ENCODE measurements around the gene PKD2L1.
A peak's percentile ranks its signal among the peaks of the same experiment; 100 is the strongest.

The PKD2L1 gene

DNA sequence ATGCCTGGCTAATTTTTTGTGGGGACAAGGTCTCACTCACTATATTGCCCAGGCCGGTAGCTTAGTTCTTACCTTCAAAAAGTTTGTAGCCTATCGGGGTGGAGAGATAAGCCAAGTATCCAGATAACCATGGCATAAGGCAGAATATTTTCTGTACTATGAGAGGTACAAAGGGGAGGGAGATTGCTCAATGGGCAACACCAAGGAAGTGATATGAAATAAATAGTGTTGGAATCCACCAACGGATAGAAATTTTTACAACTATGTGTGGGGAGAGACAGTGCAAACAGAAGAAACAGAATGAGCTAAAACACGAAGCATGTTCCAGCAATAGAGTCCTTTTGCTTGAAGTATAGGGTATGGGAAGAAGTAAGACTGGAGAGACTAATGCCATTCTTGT, 25.1 kb upstream of the PKD2L1 start:
- no peak for DNase-seq

DNA sequence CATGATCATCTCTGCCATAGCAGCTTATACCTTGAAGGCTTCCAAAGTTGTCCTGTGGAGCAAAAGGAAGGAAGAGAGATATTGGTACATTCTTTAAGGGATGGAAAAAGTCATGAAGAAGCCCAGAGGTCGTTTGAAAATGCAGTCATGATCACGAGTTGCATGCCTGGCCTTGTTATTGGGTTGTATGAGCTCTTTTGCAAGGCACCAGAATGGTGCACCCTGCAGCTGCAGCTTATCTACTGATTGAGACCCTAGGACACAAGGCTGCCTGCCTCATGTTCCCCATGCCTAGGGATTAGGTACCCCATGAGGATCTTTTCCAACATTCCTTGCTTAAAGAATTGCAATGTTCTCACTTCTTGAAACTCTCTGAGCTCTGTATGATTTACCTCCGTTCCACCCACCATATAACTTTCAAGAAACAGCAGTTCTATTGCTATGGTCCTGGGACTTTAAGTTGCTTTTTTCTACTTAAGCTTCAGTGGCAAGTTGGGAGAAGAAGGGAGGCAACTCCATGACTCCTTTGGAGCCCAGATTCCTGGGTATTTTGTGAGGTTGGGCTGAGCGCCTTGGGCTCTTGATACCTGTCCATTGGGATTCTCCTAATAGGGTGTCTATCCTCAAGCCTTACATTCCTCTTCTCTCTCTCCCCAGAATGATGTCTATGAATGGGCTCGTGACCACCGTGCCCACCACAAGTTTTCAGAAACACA, 23.9 kb upstream of the PKD2L1 start:
- no peak for DNase-seq

DNA sequence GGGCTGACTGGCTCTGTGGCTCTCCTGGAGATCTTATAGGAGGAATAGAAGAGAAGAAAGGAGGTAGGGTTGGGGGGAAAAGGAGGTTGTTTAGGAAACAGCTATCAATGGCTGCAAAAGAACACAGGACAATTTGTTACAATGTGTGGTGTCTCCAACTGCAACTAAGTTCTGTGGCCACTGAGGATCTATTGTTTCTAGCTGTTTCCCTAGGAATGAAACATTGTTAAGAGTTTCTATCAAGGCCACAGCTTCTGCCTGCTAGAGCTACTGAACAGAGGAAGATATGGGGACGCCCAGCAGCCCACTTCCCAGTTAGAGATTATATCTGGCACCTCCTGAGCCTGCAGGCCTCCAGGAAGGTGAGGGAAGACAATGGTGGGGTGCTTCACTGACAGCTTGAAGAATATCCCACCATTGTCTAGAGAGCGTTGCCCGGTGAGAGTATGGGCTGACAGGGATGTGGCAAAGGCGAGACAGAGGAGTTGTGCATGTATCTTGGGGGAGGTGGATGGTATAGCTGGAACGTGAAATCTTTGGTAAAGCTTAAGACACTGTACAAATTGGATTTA, 21.0 kb upstream of the PKD2L1 start:
- no peak for DNase-seq

DNA sequence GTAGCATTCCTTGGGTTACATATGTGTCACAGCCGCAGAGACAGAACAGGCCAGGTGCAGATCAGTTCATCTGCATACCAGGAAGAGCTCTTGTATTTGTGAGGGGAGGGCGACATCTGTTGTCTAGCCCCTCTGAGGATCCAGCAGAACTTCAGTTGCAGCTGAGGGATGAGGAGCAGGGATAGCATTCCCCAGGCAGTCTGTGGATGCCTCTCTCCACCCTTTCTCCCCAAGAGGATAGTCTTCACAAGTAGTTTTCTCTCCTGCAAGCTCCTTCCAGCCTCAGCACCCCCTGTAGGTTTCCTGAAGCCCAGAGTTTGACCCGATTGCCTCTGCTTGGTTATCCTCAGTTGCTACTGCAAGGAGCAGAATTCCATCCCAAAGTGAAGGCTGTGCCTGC, 19.6 kb upstream of the PKD2L1 start:
- no peak for DNase-seq

DNA sequence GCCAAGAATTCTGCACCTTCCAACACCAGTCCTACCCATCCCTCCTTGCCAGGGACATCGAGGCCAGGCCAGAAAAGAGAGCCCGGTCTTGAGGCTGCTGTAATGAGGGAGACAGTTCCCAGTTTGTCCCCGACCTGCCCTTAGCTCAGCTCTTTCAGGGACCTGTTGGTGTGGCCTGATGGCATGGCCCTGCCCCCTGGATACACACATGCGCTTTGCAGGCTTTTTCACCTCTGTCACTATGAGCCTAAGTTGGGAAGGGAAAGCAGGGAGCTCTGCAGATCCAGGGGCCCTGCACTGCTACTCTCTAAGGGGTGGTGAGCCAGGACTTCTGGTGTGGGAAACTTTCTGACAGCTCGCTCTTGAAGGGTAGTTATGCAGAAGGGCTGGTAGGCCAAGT, 19.1 kb upstream of the PKD2L1 start:
- no peak for DNase-seq

DNA sequence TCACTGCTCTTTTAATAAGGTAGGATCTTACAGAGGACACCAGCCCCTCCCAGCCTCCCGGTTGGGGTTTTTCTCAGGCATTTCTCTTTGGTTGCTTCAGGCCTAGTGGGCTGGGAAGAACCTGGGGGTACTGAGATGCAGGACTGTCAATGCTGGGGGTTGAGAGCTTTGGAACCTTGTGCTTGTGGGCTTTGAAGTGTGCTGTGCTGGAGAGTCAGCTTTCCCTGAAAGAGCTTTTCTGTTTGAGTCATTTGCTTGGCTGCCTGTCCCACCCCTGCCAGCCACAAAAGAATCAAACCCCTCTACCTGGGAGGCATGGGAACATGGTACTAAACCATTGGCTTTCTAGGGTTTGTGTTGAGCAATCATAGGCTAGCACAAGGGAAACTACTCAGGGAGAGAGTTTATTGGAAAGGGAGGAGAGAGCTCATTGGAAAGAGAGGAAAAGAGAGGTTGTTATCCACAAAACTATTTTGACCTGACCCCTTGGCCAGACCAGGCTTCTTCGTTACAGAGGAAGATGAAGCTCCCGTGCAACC, 18.4 kb upstream of the PKD2L1 start:
- no peak for DNase-seq

DNA sequence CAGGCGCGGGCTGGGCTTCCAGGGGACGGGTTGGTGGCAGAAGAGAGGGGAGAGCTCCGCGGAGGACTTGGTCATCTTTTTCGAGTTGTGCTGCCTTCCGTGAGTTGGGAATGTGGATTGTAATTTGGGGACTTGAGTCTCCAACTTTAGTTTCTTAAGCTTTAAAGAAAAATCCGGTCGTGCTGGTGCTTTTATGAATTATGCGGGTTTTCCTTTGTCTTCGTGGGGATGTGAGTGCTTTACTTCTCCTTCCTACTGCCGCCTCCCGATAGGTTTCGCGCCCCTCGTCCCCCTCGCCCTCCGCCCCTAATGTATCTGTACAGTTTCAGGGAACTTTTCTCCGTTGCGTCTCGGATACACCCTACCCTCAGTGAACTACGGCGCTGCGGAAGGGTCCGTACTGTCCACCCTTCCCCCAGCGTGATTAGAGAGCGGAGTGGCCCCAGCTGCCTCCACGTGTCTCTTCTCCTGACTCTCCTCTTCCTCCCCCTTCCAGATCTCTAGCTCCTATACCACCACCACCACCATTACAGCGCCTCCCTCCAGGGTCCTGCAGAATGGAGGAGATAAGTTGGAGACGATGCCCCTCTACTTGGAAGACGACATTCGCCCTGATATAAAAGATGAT, 17.7 kb upstream of the PKD2L1 start:
- DNase-seq = no peak

DNA sequence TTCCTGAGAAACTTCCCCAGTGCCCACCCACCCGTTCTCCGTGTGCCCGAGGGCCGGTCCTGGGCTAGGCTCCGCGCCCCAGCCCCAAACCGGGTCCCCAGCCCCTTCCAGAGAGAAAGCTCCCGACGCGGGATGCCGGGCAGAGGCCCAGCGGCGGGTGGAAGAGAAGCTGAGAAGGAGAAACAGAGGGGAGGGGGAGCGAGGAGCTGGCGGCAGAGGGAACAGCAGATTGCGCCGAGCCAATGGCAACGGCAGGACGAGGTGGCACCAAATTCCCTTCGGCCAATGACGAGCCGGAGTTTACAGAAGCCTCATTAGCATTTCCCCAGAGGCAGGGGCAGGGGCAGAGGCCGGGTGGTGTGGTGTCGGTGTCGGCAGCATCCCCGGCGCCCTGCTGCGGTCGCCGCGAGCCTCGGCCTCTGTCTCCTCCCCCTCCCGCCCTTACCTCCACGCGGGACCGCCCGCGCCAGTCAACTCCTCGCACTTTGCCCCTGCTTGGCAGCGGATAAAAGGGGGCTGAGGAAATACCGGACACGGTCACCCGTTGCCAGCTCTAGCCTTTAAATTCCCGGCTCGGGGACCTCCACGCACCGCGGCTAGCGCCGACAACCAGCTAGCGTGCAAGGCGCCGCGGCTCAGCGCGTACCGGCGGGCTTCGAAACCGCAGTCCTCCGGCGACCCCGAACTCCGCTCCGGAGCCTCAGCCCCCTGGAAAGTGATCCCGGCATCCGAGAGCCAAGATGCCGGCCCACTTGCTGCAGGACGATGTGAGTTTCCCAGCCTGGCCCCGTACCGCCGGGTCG, 16.9 kb upstream of the PKD2L1 start, which contains the start of gene SCD:
Gene SCD (plus strand): TSS at position 469 of the 803 bp plus-strand sequence. CDS start 272 bp downstream, at position 741.
- DNase-seq = peak; percentile 82

DNA sequence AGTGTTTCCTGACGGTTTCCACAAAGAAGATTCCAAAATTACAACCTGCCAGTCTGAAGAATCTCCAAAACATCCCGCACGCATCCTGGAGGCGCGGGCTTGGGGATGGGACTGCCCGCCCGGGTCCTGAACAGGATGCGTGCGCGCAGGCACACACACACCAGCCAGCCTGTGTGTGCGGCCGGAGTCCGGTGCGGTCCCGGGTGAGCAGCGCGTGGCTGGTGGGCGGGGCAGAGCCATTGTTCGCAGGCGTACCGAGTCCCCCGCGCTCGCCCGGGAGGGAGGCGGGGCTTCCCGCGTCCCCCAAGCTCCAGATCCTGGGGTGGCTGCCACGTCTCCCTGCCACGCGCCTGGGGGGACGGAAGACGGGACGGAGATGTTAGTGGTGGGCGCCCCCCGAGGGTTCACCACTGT, 16.3 kb upstream of the PKD2L1 start:
- DNase-seq = peak; percentile 72

DNA sequence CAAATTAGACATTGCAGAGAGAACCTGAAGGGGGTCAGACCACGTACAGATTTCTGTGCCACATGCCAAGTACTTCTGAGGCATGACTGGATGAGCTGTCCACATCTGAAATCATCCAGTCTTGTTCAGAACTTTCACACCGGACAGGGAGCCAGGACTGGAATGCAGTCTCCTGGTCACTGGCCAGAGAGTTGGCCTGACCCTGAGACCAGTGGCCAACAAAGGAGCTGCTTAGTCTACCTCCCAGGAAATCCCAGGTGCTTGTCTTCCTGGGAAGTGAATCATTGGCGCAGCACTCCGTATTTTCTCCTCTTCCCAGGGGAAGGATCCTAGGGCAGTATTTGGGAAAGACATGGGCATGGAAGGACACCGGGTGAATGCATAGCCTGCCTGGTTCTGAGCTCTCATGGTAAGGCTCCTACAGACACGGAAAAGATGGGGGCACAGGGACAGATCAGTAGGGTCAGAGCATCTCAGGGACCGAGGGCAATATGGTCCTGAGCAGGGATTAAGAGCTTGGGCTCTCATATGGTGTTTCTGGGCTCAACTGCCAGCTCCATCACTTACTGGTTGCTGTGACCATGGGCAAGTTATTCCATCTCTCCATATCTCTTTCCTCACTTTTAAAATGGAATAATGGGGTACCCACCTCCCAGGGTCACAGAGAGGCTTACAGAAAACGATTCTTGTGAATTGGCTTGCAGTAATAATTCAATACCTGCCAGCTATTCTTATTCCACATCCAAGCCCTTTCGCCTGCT, 15.7 kb upstream of the PKD2L1 start:
- no peak for DNase-seq

DNA sequence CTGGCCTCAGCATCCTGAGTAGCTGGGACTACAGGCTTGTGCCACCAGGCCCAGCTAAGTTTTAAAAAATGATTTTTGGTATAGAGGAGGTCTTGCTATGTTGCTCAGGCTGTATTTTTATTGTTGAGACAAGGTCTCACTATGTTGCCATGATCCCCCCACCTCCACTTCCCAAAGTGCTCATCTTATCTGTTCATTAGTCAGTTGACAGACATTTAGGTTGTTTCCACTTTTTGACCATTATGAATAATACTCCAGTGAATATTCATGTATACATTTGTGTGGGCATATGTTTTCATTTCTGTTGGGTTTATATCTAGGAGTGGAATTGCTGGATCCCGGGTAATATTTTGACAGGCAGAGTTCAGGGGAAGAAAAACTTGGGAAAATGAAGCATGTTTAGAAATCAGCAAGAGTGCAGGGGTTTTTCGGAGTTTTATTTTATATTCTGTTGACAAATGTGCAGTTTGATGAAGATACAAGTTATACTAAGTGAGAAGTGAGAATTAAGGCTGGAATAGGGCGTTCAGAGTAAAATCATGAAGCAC, 14.3 kb upstream of the PKD2L1 start:
- DNase-seq = no peak

DNA sequence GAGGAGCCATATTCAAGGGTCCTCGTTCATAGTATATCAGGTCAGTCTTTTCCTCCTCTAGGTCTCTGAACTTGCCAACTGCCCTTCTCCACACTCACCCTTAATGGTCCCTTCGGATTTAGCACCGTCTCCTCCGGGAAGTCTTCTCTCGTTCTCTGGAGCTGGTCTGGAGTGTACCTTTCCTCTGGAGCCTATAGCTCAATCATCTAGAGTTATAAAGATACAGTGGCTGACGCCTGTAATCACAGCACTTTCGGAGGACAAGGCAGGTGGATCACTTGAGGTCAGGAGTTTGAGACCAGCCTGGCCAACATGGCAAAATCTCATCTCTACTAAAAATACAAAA, 12.6 kb upstream of the PKD2L1 start:
- DNase-seq = no peak

DNA sequence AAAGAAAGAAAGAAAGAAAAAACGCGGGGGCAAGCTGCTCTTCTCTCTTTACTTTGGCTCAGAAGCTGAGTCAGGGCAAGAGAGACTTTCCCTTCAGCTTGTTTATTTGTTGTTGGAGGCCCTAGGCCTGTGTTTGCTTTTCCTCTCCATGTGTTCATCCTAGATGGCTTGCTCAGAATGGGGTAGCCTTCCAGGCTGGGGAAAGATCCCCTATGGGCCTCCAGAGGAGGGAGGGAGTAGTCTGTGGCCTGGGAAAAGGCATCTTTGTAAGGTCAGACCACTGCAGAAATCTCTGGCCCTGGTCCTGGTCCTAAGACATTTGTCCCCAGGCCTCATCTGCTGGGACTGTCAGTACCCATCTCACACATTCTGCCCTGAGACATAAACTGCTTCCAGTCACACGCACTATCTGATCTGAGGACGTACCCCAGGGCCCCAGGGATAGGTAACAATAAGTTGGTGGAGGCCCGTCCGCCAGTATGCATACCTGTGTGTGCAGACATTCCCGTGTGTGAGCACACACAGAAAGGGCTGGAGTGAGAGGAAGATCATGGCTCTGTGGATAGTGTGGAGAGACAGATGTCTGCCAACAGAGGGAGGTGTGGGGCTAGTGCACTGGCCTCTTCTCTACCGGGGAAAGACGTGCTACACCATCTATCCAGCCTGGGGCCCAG, 12.1 kb upstream of the PKD2L1 start:
- no peak for DNase-seq

DNA sequence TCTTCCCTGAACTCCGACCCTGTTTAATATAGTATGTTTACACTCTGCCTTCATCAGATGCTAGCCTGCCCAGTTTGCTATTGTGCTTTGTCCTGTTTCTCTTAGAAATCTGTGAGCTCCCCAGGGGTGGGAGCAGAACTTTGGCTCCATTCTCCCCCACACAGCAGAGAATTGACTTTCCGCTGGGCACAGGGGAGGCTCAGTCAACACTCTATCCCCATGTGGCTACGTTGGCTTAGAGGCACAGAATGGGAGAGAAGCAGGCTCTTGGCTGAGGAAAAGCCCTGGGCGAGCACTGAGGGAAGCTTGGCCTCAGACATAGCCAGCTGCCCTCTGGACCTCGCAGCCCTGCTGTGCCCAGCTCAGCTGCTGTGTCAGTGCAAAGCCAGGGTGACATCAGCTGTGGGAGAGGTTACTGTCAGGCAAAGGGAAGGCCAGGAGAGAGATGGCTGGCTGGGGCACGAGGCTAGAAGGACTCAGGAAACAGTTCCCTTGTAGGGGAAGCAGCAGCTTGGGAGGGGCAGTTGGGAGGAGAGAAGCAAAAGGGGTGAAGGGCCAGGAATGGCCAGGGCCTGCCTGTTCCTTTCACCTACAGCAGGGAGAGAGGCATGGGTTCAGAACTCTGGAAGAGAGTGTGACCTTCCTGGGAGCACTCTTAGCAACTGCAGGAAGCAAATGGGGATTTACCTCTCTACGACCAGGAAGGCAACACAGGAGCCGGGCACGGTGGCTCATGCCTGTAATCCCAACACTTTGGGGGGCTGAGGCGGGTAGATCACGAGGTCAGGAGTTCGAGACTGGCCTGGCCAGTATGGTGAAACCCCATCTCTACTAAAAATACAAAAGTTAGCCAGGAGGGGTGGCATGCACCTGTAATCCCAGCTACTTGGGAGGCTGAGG, 11.2 kb upstream of the PKD2L1 start:
- no peak for DNase-seq

DNA sequence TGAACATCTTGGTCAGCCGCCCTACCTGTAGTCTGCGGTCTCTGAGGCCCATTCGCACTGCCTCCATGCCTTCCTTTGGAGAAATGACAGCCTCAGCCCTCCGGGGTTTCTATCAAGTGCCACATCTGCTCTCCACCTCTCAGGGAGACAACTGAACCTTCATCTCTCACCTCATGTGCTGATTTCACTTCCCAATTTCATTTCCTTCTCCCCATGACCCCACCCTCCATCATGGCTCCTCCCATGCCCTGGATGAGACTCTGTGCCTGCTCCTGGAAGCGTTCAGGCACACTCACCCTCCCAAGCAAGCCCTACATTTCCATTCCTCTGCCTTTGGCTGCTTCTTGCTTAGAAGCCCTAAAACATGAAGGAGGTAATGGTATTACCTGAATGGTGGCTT, 9.2 kb upstream of the PKD2L1 start:
- DNase-seq = no peak

DNA sequence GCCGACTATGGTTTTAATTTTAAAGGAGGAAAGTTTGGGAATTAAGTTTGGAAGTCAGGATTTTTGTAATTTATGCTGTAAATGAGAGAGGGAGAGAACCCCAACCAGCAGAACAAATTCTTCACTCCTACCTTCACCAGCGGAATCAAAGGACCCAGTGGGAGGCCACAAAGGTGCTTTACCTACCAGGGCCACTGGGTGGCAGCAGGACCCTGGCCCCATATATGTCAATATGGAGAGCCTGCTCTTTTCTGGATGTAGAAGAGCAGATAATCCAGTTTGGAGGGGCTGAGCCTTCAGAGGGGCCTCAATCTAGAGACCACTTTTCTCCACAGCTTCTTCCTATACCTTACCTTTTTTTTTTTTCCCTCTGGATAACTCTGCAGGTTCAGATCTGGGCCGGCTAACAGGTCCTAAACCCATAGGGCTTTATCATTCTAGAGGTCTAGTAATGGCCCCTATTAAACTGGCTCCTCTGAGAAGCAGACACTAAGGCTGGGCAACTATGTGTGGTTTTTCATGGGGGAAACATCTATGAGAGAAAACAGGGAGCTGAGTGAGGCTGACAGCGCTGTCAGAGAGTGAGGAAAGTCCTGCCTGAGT, 8.5 kb upstream of the PKD2L1 start:
- DNase-seq = peak; percentile 30

DNA sequence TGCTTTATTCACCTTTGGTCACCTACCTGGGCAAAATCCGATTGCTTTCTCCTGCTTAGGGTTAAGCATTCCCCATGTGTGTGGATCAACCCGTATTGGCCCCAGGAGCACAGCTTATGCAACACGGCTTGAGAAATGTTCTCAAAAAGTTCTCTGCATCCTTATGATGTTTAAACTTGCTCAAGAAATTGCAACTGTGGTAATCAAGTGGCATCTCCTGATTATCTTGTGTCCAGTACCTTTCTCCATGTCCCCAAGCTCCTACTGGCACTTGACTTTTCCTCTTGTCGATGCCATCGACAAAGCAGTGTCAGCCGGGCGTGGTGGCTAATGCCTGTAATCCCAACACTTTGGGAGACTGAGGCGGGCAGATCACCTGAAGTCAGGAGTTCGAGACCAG, 4.7 kb upstream of the PKD2L1 start:
- DNase-seq = no peak

DNA sequence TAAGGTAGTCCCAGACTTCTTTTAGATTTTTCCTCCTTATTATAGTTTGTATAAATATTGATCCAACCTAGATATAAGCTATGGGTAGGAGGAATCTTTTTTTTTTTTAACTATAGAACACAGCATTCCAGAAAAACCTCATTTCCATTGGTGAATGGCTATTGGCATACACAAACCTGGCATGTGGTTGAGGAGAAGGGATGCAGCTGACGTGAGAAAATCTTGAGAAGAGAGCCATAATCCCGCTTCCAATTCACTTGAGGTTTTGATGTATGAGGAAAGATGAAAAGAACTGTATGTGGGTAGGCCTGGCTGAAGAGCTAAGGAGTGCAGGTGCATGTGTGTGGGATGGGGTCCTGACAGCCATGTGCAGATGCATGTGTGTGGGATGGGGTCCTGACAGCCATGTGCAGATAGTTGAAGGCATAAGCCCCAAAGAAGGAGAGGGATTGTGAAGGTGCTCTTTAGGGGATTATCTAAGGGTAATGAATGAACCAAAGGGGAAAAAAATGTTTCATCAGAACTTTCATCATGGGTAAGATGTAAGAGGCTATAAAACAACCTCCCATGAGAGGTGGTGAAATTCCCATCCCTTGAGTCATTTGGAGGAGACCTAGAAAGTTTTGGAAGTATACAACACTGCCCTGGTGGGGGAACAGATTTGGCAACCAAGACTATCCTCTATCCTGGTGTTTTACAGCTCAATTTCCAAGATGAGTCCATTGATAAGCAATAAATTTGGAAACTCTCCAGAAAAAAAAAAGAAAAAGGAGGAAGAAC, 3.8 kb upstream of the PKD2L1 start:
- DNase-seq = no peak

DNA sequence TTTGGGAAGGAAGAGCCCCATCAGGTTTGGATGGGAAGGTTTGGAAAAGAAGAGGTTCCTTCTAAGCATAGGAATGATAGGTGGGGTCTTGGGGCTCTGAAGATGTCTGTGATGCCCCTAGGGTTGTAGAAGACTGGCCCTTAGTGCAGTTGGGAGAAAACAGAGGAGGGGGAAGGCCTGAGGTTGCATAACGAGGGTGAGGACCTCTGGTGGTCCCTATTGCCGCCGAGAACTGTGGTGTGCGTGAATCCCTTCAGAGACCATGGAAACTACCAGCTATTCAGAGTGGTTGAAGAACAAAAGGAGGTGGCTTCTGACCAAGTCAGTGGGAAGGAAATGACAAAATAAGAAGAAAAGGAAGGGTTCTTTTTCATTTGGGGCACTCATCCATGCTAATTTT, 3.1 kb upstream of the PKD2L1 start:
- no peak for DNase-seq

All from NCI-H2171 (cell line).